Middle frontal gyrus (tissue), 1 donor: ENCODE results near the gene DNM2.
"Not testable (repeated sequence)": the region's sequence is repeated elsewhere in the genome, so short reads cannot be mapped to it uniquely, and the experiment has no call there.

Experiments
- DNase-seq: peaks from one replicate; pipeline ENCODE4 v3.0.0-alpha.2; 2015; ENCODE audit warnings: low spot score; ENCODE audit errors: extremely low spot score

DNM2 gene

DNA sequence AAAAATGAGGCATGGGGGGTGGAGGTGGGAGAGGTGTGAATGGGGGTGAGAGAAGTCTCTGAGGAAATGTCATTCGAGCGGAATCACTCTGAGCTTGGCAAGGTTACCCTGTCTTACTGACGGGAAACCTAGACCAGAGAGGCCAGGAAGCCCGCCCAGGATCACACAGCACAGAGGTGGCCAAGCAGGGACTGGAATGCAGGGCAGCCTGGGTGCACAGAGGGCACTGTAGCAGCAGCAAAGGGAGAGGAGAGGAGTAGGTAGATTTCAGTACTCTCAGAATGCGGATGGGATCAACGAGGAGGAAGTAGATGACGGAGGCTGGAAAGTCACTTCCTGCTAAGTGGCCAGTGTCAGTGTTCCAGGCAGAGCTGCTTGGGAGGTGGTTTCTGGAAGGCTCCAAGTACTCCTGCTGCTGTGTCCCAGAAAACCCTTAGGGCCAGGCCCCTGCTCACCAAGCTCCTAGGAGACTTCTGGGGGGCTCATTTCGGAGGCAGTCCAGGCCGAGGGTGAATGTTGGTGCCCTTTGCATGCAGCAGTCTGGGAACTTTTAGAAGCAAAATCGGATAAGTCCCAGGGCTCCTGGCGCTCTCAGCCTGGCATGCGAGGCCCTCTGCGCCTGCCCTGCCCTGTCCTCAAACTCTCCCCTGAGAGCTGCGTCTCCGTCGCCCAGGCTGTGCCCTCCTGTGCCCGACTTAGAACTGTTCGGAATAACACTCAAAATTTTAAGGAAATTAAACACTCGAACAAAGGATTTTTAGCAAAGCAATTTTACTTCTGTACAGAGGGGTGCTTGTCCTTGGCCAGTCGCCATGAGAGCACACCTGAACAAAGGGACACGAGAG lies 33.5 kb downstream of the DNM2 start:
- DNase-seq = no peak

GRCh38 chr19:10752237-10752912 lies 34.5 kb downstream of the DNM2 start:
- DNase-seq = peak; percentile 62

DNA sequence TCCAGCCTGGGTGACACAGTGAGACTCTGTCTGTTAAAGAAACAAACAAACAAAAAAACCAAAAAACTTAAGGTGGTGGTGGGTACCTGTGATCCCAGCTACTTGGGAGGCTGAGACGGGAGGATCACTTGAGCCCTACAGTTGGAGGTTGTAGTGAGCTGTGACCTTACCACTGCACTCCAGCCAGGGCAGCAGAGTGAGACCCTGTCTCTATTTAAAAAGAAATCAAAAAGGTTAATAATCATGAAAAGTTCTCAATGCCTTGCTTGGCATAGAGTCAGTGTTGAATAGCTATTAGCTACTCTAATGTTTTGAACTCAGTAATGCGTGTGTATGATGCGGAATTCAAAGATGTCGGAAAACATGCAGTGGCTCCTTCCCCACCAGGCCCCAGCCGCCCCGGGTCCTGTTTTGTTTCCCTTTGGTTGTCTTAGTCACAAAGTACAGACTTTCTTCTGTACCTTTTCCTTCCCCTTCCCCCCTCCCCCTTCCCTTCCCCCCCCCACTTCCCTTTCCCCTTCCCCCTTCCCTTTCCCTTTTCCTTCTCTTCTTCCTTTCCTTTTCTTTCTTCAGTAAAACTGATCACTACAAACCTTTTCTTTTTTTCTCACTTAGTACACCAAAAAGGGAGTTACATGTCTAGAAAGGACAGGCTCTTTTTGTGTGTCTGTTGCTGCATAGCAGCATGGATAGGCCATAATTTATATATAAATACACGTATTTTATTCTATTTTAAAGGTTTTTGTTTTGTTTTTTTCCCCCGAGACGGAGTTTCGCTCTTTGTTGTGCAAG lies 35.2 kb downstream of the DNM2 start:
- DNase-seq = no peak

GRCh38 chr19:10756371-10756770 lies 38.5 kb downstream of the DNM2 start:
- DNase-seq = no peak

- no peak for DNase-seq
These were observed 38.9 kb downstream of the DNM2 start for GRCh38 chr19:10756791-10757190.

- DNase-seq = not testable (repeated sequence)
These were observed 40.2 kb downstream of the DNM2 start for GRCh38 chr19:10758050-10758449.

GRCh38 chr19:10758978-10759377 lies 41.1 kb downstream of the DNM2 start:
- no peak for DNase-seq

GRCh38 chr19:10760273-10760944 lies 42.5 kb downstream of the DNM2 start:
- no peak for DNase-seq

- DNase-seq = no peak
These were observed 43.8 kb downstream of the DNM2 start for GRCh38 chr19:10761443-10762250.

GRCh38 chr19:10762656-10763055 lies 44.8 kb downstream of the DNM2 start:
- no peak for DNase-seq

DNA sequence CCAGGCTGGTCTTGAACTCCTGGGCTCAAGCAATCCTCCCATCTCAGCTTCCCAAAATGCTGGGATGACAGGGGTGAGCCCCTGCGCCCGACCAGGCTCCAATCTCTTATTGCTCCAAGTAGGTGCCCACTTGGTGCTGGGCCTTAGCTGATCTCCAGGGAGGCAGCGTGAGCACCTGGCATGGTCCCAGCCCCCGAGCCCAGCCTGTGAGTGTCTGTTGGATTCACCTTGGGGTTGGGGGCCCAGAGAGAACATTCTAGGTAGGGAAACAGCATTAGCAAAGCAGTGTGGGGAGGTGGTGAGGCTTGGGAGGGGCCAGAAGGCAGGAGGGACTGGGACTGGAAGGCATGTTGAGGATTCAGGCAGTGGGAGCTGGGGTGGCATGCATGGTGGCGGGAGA lies 45.5 kb downstream of the DNM2 start:
- no peak for DNase-seq

DNA sequence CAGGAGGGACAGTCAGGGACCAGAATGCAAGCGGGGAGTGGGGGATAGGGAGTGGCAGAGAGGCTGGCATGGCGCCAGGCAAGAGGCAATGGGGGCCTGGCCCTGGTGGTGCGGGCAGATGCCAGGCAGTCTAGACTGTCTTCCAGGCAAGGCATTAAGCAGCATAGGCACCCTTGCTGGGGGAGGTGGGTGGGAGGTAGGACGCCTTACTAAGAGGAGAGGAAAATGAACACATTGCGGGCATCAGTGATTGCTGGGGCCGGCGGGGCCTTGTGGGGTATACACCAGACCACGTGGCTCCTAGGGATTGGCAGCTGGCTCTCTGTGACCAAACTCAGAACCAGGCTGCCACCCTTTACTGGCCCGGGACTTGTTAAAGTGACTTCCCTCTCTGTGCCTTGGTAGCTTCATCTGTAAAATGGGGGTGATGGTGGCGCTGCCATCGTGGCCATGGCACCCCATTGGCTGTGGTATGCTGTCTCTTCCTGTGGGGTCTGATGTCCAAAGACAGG lies 46.0 kb downstream of the DNM2 start:
- no peak for DNase-seq

DNA sequence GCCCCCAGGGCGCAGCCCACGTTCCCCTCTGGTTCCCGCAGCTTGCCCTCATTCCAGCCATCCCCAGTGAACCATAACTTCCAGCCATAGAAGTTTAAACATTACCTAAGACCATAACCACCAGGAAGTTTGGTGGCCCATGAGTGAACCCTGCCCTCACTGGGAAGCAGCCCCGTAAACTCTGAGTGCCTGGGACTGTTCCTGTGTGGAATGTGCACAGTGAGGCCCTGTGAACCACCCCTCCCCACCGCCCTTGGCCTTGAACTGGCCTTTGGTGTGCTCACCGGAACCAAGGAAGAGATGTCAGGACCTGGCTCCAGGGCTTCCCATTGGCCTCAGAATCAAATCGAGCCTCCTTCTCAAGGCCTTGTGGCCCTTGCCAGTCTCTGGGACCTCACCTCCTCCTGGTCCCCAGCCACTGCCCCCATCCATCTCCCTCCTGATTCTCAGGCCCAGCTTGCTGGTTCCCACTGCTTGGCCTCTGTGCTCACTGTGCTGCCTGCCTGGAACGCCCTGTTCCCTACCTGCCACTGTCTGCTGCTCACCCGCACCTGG lies 46.5 kb downstream of the DNM2 start:
- DNase-seq = no peak

- no peak for DNase-seq
These were observed 48.3 kb downstream of the DNM2 start for GRCh38 chr19:10766049-10766623.

- DNase-seq = no peak
These were observed 48.9 kb downstream of the DNM2 start for GRCh38 chr19:10766671-10767201.

DNA sequence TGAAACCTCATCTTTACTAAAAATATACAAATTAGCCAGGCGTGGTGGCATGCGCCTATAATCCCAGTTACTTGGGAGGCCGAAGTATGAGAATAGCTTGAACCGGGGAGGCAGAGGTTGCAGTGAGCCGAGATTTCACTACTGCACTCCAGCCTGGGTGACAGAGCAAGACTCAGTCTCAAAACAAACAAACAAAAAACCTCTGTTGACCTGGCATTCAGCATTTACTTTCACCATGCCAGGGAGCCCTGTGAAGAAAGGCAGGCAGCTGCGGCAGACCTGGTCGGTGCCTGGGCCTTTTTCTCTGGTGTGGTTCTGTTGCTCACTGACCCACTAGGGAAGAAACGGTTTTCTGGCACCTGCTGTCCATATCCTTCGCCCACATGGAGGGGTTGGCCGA lies 49.8 kb downstream of the DNM2 start:
- DNase-seq = no peak

DNA sequence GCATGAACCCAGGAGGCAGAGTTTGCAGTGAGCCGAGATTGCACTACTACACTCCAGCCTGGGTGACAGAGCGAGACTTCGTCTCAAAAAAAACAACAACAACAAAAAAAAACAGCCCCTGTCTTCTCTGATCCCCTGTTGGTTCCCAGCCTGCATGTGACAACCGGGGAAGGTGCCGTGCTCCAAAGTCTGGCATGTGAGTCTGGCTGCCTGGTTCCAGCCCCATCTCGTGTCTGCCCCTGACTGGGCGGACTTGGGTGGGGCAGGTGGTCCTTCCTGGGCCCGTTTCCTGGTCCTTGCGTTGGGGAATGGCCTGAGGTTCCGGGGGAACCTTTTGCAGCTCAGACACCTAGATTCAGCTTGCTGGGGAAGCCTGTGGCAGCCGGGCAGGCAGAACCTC lies 50.5 kb downstream of the DNM2 start:
- no peak for DNase-seq

GRCh38 chr19:10768936-10769335 lies 51.1 kb downstream of the DNM2 start:
- no peak for DNase-seq
